Measurements from ENCODE around the gene LAMA5. TPM values are rescaled to one million over a fixed set of nuclear protein-coding genes. Genes with fewer than 3 reads are reported as not detected.

LAMA5 gene
- total and polyA plus RNA-seq, 2 of the 8 experiments (the other 6 are each of a cell fraction or from before 2014, with no cell fraction given) = 34.4 to 225 TPM

DNA sequence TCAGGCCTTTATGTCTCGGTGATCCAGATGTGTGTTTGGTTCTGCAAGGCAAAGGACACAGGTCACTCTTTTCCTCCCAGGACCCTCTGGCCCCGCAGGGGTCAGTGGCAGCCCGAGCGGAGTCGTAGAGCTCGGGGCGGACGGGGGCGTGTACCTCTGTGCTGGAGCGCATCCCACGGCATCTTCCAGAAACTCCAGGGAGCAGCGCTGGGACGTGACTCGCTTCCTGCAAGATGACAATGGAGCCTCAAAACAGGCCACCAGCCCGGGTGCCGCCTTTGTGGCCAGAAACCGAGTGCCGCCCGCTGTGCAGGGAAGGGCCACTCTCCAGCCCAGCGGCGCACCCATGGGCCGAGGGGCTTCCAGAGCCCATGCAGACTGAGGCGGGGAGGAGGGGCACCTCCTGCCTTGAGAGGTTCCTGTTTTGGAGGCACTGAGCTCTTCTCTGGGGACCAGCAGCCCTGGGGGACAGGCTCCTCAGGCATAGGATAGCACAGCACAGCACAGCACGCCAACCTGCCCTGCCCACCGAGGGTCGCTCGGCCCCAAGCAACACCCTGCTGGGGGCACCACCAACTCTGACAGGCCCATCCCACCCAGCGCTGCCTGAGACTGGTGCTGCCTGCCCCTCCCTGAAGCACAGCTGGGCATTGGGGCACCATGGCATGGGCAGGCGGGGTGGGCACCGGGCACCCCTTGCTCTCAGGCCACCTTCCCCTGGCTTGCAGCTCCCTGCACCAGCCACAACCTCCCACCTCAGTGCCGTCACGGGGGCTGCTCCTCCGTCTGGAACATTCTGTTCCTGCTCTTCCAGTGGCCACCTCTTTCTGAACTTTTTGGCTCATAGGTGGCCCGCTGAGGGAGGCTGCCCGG lies 29.5 kb upstream of the LAMA5 start:
- no peak overlapping the region for H2AFZ ChIP-seq (ENCODE audit: low read length)
- no peak overlapping the region for H3K14ac ChIP-seq (ENCODE audit: insufficient read length)
- H2BK120ac ChIP-seq (replicated peaks; ENCODE audit: low read depth, low read length) = no peak overlapping the region
- H4K20me1 ChIP-seq (replicated peaks in 1 of 2; ENCODE audit: control insufficient read depth in 1 of 2, insufficient read depth in 2 of 2, low read length in 2 of 2) = peaks cover 0 to 11% of the 10 kb centered on the region in 2 experiments
- 91% methylated on average over 26 of the region's 35 CpGs; no CpG with 5 or more reads in 1 of the 2 experiments for WGBS, 2 experiments (ENCODE audit: extremely low coverage in 1 of 2, insufficient coverage in 1 of 2, insufficient read length in 1 of 2, insufficient replicate concordance in 2 of 2, low coverage in 1 of 2, low lambda C conversion rate in 2 of 2, missing lambda C conversion rate in 1 of 2)
- H3K79me1 ChIP-seq (ENCODE audit: low read depth, low read length) = no peaks in the 10 kb centered on the region; the same call in none of the 2 replicates
- no peak overlapping the region for H2BK15ac ChIP-seq (ENCODE audit: low read length)
- DNase-seq (ENCODE audit: low read depth in 1 of 2, low spot score in 2 of 2) (no peak), FAIRE-seq (no peak)
- H2BK5ac ChIP-seq (ENCODE audit: low read depth, low read length) = no peak overlapping the region
- no peak overlapping the region for H3K18ac ChIP-seq (ENCODE audit: extremely low read depth, low read length)
- H3K23me2 ChIP-seq (ENCODE audit: low read depth, low read length) = peaks cover 6% of the 10 kb centered on the region; the same call in 1 of the 2 replicates
- H3K79me2 ChIP-seq (ENCODE audit: control insufficient read depth in 1 of 2, insufficient read depth in 2 of 2, low read length in 2 of 2) = no peaks in the 10 kb centered on the region
- H3K27ac ChIP-seq (ENCODE audit: low read depth, low read length) = no peak overlapping the region
- H3K56ac ChIP-seq (replicated peaks; ENCODE audit: insufficient read length, low read depth, low read length) = no peak overlapping the region
- no peak overlapping the region for H4K5ac ChIP-seq (ENCODE audit: insufficient read length, low read depth, low read length)
- H3K9ac ChIP-seq (replicated peaks in 1 of 4; ENCODE audit: extremely low read depth in 1 of 4, low read depth in 3 of 4, low read length in 3 of 4) = no peak overlapping the region
- no peak overlapping the region for H4K91ac ChIP-seq (replicated peaks; ENCODE audit: insufficient read length, low read length)
- H2AK5ac ChIP-seq (ENCODE audit: low read depth, low read length) = no peak overlapping the region
- H3K9me3 ChIP-seq (ENCODE audit: insufficient read depth in 2 of 2, low read depth in 1 of 2, low read length in 1 of 2) = peaks cover 0 to 2% of the 10 kb centered on the region in 2 experiments; a peak in 1 of 4 replicates
- no peak overlapping the region for H3K4ac ChIP-seq (replicated peaks; ENCODE audit: insufficient read length, low read depth, low read length)
- H3K4me2 ChIP-seq (ENCODE audit: insufficient read depth in 1 of 2, low read depth in 2 of 2, low read length in 2 of 2) = no peak overlapping the region
- no peaks in the 10 kb centered on the region for H3K36me3 ChIP-seq (ENCODE audit: control insufficient read depth in 2 of 4, insufficient read depth in 4 of 4, low read length in 3 of 4)
- no peak overlapping the region for H3K23ac ChIP-seq (ENCODE audit: insufficient read length)
- H3K27me3 ChIP-seq (replicated peaks in 1 of 4; ENCODE audit: control insufficient read depth in 3 of 4, extremely low read depth in 1 of 4, insufficient read depth in 3 of 4, low read length in 3 of 4) = no peaks in the 10 kb centered on the region
- no peak overlapping the region for H3K4me3 ChIP-seq (ENCODE audit: extremely low read depth in 1 of 4, insufficient read depth in 2 of 4, low read depth in 3 of 4, low read length in 4 of 4)
- no peak overlapping the region for H2BK12ac ChIP-seq (ENCODE audit: low read depth, low read length)
- H4K8ac ChIP-seq (ENCODE audit: extremely low read depth, insufficient read depth, low read length) = no peak overlapping the region
- POLR2A ChIA-PET (ENCODE audit: partially characterized antibody) = interaction anchor here (0.6 to 2.5 kb wide), 4 partner anchors 9 to 946 kb away, joined by 3 to 11 read pairs (median 5); partner anchors contain the start of gene RPS21
- CTCF ChIA-PET (ENCODE audit: partially characterized antibody) = interaction anchor here (0.9 to 1.5 kb wide), 3 partner anchors 13 to 63 kb away, joined by 3 to 6 read pairs (median 5); no protein-coding TSS in a partner anchor
- H2BK20ac ChIP-seq (ENCODE audit: low read length) = no peak overlapping the region
- H3K4me1 ChIP-seq (replicated peaks in 1 of 4; ENCODE audit: control insufficient read depth in 3 of 4, insufficient read depth in 4 of 4, low read length in 3 of 4) = peaks cover 0 to 3% (median 2%) of the 10 kb centered on the region in 4 experiments; a peak in 5 of 7 replicates
- TF ChIP-seq CBX5 (IDR thresholded peaks at IDR 0.05; ENCODE audit: low read depth, low read length) = no peak

Data from H1 (cell line).